Activated CD4-positive, CD25-positive, alpha-beta regulatory T cell treated with anti-CD3 and anti-CD28 coated beads, Interleukin-2, amount 50 U/mL, for 72 hours (primary cell): ENCODE data around the gene MCM5.
"Not testable (repeated sequence)": the region's sequence is repeated elsewhere in the genome, so short reads cannot be mapped to it uniquely, and the experiment has no call there.

Source experiments
- DNase-seq: peaks from one replicate; pipeline ENCODE4 v3.0.0; 2021

MCM5 gene

DNA sequence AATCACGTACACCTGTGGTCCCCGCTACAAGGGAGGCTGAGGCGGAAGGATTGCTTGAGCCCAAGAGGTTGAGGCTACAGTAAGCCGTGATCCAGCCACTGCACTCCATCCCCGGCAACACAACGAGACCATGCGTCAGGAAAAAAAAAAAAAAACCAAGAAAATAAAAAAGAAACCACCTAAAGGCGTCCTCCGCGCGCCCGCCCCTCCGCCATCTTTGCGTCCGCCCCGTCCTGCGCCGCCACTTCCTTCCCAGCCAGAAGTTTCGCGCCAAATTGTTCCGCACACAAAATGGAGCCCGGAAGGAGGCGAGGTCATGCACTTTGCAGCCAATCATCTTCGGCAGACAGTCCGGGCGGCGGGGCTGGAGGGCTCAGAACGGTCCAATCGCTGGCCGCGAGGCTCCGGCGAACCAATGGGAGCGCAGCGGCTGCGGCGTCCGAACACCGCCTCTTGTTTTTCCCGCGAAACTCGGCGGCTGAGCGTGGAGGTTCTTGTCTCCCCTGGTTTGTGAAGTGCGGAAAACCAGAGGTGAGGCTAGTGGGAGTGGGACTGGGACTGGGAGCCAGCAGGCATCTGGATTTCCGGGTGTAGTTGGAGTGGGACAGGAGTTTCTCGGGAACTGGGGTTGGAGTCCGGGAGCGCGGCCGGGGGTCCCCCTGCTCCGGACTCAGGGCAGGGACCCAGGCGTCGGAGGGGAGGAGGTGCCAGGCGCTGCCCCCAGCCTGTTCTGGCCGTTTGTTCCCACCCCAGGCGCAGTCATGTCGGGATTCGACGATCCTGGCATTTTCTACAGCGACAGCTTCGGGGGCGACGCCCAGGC, at the start of gene MCM5:
Gene MCM5 (plus strand): TSS at position 463 of the 823 bp plus-strand sequence. CDS start 299 bp downstream, at position 762.
- peak; percentile 95 for DNase-seq

DNA sequence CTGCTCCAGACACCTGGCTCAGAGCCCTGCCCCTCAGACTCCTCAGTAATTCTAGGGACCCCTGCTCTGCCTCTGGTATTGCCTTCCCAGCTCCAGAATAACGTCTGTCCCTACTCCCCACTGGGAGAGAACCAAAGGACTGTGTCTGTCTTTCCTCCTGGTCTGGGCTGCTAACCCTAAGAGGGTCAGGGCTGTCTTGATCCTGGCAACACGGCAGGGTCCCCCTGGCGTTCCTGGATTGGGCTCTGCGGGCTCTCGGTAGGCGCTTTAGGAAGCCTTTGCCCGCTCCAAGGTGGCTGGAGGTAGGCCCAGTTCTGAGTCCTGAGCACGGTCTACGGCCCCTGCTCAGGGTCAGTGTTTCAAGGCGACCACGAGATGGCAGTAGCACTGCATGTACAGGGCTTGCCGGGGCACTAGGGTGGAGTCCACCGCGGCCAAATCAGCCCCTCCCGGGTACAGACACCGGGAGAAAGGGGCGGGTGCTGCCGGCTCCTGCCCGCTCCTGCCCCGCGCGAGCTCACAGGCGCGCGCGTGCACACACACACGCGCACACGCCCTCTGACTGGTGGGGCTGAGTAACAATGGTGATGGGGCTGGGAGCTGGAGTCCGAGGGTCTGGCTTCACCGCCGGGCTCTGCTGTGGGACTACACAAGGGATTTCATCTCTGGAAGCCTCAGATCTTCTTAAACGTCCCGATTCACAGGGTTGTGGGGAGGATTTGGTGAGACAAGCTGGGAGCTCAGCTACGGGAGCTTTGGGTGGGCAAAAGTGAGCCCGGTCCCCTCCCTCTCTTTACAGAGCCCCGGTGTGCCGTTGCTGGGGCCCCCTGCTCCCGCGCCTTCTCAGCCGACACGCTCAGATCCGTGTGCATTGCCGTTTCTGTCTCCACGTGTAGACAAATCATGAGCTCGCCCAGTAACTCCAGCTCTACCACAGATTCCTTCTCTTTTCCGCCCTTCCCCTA, 49.1 kb upstream of the MCM5 start:
- peak; percentile 85 for DNase-seq

DNA sequence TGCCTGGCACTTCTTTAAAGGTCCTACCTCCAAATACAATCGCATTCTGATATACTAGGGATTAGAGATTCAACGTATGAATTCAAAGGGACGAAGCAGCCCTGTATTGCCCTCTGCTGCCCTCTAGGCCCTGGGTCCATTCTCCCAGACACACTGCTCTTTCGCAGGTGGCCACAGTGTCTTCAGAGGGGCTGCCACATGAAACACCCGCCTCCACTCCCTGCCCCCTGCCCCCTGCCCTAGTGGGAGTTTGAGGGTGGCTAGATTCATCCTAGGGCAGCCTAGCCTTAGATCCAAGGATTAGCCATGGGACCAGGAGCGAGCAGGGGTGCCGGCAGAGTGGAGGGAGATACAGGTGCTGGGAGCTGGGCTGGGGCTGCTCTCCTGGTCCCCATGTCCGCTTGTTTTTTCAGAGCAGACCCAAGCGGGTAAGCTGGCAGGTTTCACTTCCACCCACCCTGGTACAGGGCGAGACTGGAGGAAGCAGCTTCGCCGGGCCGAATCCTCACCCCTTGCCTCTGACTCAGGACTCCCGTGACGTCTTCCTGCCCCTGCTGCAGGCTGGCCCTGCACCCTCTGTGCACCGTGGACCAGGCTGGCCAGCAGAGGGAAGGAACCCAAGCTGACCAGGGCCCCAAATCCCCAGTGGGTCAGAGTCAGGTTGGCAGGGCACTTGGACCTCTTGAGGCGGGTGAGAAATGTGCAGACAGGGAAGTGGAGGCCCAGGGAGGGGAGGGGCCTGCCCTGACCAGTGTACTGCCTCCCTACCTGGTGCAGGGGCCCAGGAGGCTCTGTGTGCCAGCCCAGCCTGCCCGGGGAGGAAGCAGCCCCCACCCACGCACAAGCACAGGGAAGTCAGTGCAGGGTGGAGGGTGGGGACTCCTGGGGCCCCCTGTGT, 47.5 kb upstream of the MCM5 start:
- DNase-seq: peak; percentile 67

- DNase-seq: no peak
These were observed 46.6 kb upstream of the MCM5 start for GRCh38 chr22:35353318-35353717.

DNA sequence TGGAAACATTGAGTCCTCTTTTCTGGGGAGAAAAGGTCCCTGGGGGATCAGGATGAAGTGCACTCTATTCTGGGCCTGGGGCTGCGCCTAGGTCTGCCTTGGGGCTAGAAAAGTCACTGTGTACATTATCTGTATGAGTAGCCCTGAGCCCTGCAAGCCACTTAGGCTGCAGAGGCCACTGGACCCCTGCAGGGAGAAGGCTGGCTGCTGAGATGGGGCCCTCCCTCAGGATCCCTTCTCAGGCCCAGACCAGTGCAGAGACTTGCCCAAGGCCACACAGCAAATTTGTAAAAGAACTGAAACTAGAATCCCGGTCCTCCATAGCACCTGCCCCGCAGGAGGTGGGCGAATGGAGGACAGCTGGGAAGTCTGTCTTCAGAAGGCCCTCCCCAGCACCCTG, 45.9 kb upstream of the MCM5 start:
- no peak for DNase-seq

- DNase-seq: no peak
These were observed 41.9 kb upstream of the MCM5 start for GRCh38 chr22:35357883-35358621.

GRCh38 chr22:35359380-35360065, 40.4 kb upstream of the MCM5 start:
- DNase-seq: no peak

DNA sequence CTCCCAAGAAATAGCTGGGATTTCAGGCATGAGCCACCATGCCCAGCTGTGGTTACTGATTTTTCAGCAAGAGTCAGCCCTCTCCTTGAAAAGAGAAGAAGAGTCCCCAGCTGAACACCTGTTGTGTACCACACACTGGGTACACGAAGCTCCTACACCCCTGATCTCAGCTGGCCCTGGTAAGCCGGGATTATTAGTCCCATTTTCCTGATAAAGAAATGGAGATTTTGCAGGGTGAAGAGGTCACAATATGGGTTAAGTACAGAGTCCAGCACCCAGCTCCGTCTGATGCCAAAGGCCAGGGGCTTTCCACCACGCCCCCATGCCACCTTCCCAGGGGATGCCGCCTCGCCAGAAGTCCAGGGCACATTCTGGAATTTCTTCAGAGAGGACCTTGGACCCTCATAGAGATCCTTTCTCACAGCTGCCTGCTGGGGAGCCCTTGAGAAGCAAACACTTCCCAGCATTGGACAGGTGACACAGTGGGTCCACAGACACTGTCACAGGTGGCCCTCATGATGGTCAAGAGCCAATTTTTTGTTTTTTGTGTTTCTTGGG, 38.9 kb upstream of the MCM5 start:
- DNase-seq: no peak

GRCh38 chr22:35363566-35364086, 36.3 kb upstream of the MCM5 start:
- DNase-seq: no peak

GRCh38 chr22:35364230-35364629, 35.7 kb upstream of the MCM5 start:
- not testable (repeated sequence) for DNase-seq

- no peak for DNase-seq
These were observed 32.5 kb upstream of the MCM5 start for GRCh38 chr22:35367331-35367886.

GRCh38 chr22:35368386-35368785, 31.6 kb upstream of the MCM5 start:
- no peak for DNase-seq

GRCh38 chr22:35369996-35370395, 29.9 kb upstream of the MCM5 start:
- no peak for DNase-seq

GRCh38 chr22:35373781-35374180, 26.2 kb upstream of the MCM5 start:
- DNase-seq: no peak

- no peak for DNase-seq
These were observed 24.9 kb upstream of the MCM5 start for GRCh38 chr22:35375031-35375430.

- no peak for DNase-seq
These were observed 24.4 kb upstream of the MCM5 start for GRCh38 chr22:35375526-35375925.

GRCh38 chr22:35376728-35377472, 23.0 kb upstream of the MCM5 start:
- DNase-seq: peak; percentile 45

DNA sequence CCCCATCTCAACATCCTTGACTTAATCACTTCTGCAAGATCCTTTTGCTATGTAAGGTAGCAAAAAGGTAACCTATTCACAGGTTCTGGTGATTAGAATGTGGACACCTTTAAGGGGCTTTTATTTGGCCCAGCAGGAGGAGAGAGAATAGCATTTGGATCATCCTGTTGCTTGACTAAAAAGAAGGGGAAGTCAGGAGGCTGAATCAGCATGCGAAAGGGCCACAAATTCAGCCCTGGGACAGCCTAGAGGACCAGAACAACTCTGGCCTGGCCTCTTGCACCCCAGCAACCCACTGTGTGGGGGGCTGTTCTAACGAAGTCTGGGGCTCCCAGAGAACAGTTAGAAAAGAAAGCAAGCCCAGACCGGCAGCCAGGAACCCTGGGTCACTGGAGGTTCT, 22.2 kb upstream of the MCM5 start:
- DNase-seq: no peak

GRCh38 chr22:35378621-35379020, 21.3 kb upstream of the MCM5 start:
- DNase-seq: no peak
